ENCODE results near the gene SH3GL3. TPM values are rescaled to one million over a fixed set of nuclear protein-coding genes. Genes with fewer than 3 reads are reported as not detected.

The SH3GL3 gene
- total and polyA plus RNA-seq, 2 of the 4 experiments (the other 2 are of a cell fraction), result not detected

DNA sequence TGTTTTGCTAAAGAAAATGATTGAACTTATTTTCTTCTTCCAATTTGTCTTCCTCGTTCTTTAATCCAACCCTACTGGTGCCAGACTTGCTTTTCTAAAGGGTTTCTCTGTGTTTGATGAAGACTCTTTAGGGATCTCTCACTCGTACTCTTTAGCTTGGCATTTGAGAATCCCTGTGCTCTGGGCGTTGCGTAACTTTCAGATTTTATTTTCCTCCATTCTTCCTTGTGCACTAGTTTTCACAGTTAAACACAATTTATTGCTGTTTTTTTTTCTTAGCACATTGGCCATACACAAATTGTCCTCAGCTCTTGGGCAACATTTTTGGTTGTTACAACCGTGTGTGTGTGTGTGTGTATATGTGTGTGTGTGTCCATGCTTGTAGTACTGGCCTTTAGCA is 111.0 kb downstream of the SH3GL3 start:
- Histone ChIP-seq H3K4ac (ENCODE audit: low read depth, low read length) (no peak overlapping the region), H2BK120ac (ENCODE audit: low read depth, low read length) (no peak overlapping the region), H2AFZ (replicated peaks; ENCODE audit: low read length, poor library complexity) (no peak overlapping the region), H3K9ac (ENCODE audit: low read depth, low read length) (no peak overlapping the region), H3K56ac (ENCODE audit: extremely low read depth, insufficient read depth, low read length) (no peak overlapping the region), H3K9me1 (ENCODE audit: insufficient read depth, low read length) (no peaks in the 10 kb centered on the region), H2BK20ac (ENCODE audit: low read depth, low read length) (no peak overlapping the region), H4K20me1 (ENCODE audit: insufficient read depth, low read length) (no peaks in the 10 kb centered on the region), H2AK5ac (ENCODE audit: low read depth, low read length) (no peak overlapping the region), H2BK15ac (ENCODE audit: low read depth, low read length) (no peak overlapping the region), H3K27ac (ENCODE audit: insufficient read depth, low read length) (no peak overlapping the region), H4K5ac (ENCODE audit: low read depth, low read length) (no peak overlapping the region), H2BK5ac (ENCODE audit: low read depth, low read length, poor library complexity, severe bottlenecking) (no peak overlapping the region), H3K23ac (ENCODE audit: low read depth, low read length) (no peak overlapping the region), H3K79me1 (ENCODE audit: low read depth in 1 of 2, low read length in 2 of 2) (no peaks in the 10 kb centered on the region), H2AK9ac (replicated peaks; ENCODE audit: low read depth, low read length, poor library complexity) (no peak overlapping the region), H3K4me3 (ENCODE audit: insufficient read depth, low read depth, low read length) (no peak overlapping the region), H4K8ac (ENCODE audit: low read depth in 2 of 2, low read length in 2 of 2) (no peak overlapping the region), H3K36me3 (ENCODE audit: control insufficient read depth, insufficient read depth, low read length) (no peaks in the 10 kb centered on the region), H3K4me1 (ENCODE audit: control insufficient read depth, insufficient read depth, low read length) (no peaks in the 10 kb centered on the region), H3K18ac (ENCODE audit: low read depth, low read length) (no peak overlapping the region), H4K91ac (ENCODE audit: insufficient read depth, low read depth, low read length) (no peak overlapping the region), H3K4me2 (ENCODE audit: low read depth, low read length) (no peak overlapping the region), H3K9me3 (ENCODE audit: control insufficient read depth, insufficient read depth, low read length) (no peaks in the 10 kb centered on the region), H3K14ac (replicated peaks; ENCODE audit: low read depth, low read length) (no peak overlapping the region), H3K27me3 (ENCODE audit: control insufficient read depth, insufficient read depth, low read length) (no peaks in the 10 kb centered on the region; the same call in 1 of the 2 replicates)
- dilution Hi-C loops (cut with HindIII; ENCODE audit: low sequenced_read_pairs, unreplicated experiment), result loop anchor here (25.0 kb wide), 1 partner anchor 296 kb away; no protein-coding TSS in a partner anchor
- no TSS peak for BruUV-seq (replicated peaks)
- no peak for ATAC-seq (ENCODE audit: low read depth)
- TF ChIP-seq CEBPB (IDR thresholded peaks at IDR 0.05; ENCODE audit: low read depth, low read length) (peak; percentile 69), MAFK (IDR thresholded peaks at IDR 0.05; ENCODE audit: low read depth, low read length) (no peak), CHD1 (IDR thresholded peaks at IDR 0.05; ENCODE audit: low read depth, low read length) (no peak), SMC3 (IDR thresholded peaks at IDR 0.05; ENCODE audit: low read depth, low read length) (no peak)
- TF ChIP-seq, protein P1, sequence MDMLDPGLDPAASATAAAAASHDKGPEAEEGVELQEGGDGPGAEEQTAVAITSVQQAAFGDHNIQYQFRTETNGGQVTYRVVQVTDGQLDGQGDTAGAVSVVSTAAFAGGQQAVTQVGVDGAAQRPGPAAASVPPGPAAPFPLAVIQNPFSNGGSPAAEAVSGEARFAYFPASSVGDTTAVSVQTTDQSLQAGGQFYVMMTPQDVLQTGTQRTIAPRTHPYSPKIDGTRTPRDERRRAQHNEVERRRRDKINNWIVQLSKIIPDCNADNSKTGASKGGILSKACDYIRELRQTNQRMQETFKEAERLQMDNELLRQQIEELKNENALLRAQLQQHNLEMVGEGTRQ (IDR thresholded peaks at IDR 0.05; ENCODE audit: low read depth, low read length), result no peak
- TF ChIP-seq, protein P2, sequence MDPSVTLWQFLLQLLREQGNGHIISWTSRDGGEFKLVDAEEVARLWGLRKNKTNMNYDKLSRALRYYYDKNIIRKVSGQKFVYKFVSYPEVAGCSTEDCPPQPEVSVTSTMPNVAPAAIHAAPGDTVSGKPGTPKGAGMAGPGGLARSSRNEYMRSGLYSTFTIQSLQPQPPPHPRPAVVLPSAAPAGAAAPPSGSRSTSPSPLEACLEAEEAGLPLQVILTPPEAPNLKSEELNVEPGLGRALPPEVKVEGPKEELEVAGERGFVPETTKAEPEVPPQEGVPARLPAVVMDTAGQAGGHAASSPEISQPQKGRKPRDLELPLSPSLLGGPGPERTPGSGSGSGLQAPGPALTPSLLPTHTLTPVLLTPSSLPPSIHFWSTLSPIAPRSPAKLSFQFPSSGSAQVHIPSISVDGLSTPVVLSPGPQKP (IDR thresholded peaks at IDR 0.05; ENCODE audit: borderline replicate concordance, low read depth, low read length), result no peak
- ChIA-PET CTCF (interaction anchor here (0.7 kb wide), 1 partner anchor 48 kb away, joined by 3 read pairs; no protein-coding TSS in a partner anchor), POLR2A (ENCODE audit: unreplicated experiment) (no interaction called here)
- in situ Hi-C loops (cut with MboI; ENCODE audit: low sequenced_read_pairs), result loop anchor here (5.0 kb wide), 2 partner anchors 121 to 311 kb away; no protein-coding TSS in a partner anchor
- DNase-seq, result no peak
- intact Hi-C loops (cut with micrococcal nuclease), result loop anchor here (5.0 kb wide), 1 partner anchor 546 kb away; the partner anchor contains the start of gene C15orf40
- WGBS, 2 experiments (ENCODE audit: extremely low coverage in 2 of 2, insufficient read length in 1 of 2), result no CpG with 5 or more reads among the region's 5 CpGs
